HepG2 (cell line): Measurements from ENCODE around the gene DCP2. TPM values are rescaled to one million over a fixed set of nuclear protein-coding genes. Genes with fewer than 3 reads are reported as not detected.
A peak's percentile ranks its signal among the peaks of the same experiment; 100 is the strongest.

Experiments used
- DMAP1 ChIP-seq: IDR thresholded peaks from 2 replicates; pipeline ENCODE4 v1.6.1; 2016
- ETV5 ChIP-seq: IDR thresholded peaks from 2 replicates; pipeline ENCODE4 v1.6.1; 2018; ENCODE audit warnings: missing biosample characterization, missing genetic modification reagents, inconsistent platforms, borderline replicate concordance
- FOSL2 ChIP-seq: sonication (generic); formaldehyde crosslinking; IDR thresholded peaks from 2 replicates; pipeline ENCODE4 v1.4.0; 2020; ENCODE audit warnings: missing genetic modification reagents
- FOXA3 ChIP-seq: IDR thresholded peaks from 2 replicates; pipeline ENCODE4 v1.6.1; 2016; ENCODE audit warnings: missing genetic modification reagents, missing compliant biosample characterization
- FOXO1 ChIP-seq: sonication (generic); formaldehyde crosslinking; IDR thresholded peaks from 2 replicates; pipeline ENCODE4 v1.4.0; 2020; ENCODE audit warnings: missing genetic modification reagents
- GPN1 ChIP-seq: sonication (generic); formaldehyde crosslinking; IDR thresholded peaks from 2 replicates; pipeline ENCODE4 v1.5.1; 2020; ENCODE audit warnings: missing genetic modification reagents, borderline replicate concordance
- JUNB ChIP-seq: sonication (generic); formaldehyde crosslinking; IDR thresholded peaks from 2 replicates; pipeline ENCODE4 v1.8.0; 2022; ENCODE audit warnings: missing genetic modification reagents, mild to moderate bottlenecking, borderline replicate concordance
- KDM3A ChIP-seq: IDR thresholded peaks from 2 replicates; pipeline ENCODE4 v1.6.1; 2018; ENCODE audit warnings: low read depth, missing compliant biosample characterization
- KDM6A ChIP-seq: IDR thresholded peaks from 2 replicates; pipeline ENCODE4 v1.6.1; 2016; ENCODE audit warnings: low read depth
- KLF16 ChIP-seq, 2 experiments: sonication (generic) in 1 of 2; formaldehyde crosslinking in 1 of 2; IDR thresholded peaks; 2 replicates each; pipeline versions ENCODE4 v1.6.1 to v1.8.0; 2016 to 2023; ENCODE audit warnings: missing genetic modification reagents in 2 of 2, missing compliant biosample characterization in 1 of 2
- MED1 ChIP-seq: sonication (generic); formaldehyde crosslinking; IDR thresholded peaks from 2 replicates; pipeline ENCODE4 v1.4.0; 2020; ENCODE audit warnings: missing genetic modification reagents
- PLRG1 ChIP-seq: fragments of 450-650 bp; conservative IDR thresholded peaks from 2 replicates; pipeline ENCODE4 v1.6.1; 2016
- PRDM10 ChIP-seq: sonication (generic); formaldehyde crosslinking; IDR thresholded peaks from 2 replicates; pipeline ENCODE4 v1.4.0; 2020; ENCODE audit warnings: low read depth, missing genetic modification reagents
- SALL1 ChIP-seq: sonication (generic); formaldehyde crosslinking; IDR thresholded peaks from 2 replicates; pipeline ENCODE4 v1.8.0; 2022; ENCODE audit warnings: mild to moderate bottlenecking, missing genetic modification reagents
- SIX4 ChIP-seq: sonication (generic); formaldehyde crosslinking; IDR thresholded peaks from 2 replicates; pipeline ENCODE4 v1.4.0; 2020; ENCODE audit warnings: missing genetic modification reagents
- SOX13 ChIP-seq, 3 experiments: fragments of 450-650 bp in 1 of 3; sonication (generic) in 1 of 3; formaldehyde crosslinking in 1 of 3; IDR thresholded peaks in 2 of 3; conservative IDR thresholded peaks in 1 of 3; 2 replicates each; pipeline versions ENCODE4 v1.5.0 to v1.6.1; 2016 to 2020; ENCODE audit warnings: antibody characterized with exemption in 1 of 3, mild to moderate bottlenecking in 1 of 3, missing compliant biosample characterization in 1 of 3, missing genetic modification reagents in 1 of 3, moderate library complexity in 1 of 3
- SSRP1 ChIP-seq: IDR thresholded peaks from 2 replicates; pipeline ENCODE4 v1.6.1; 2016; ENCODE audit warnings: control low read depth
- SYNCRIP ChIP-seq: fragments of 200-400 bp; formaldehyde crosslinking; IDR thresholded peaks from 2 replicates; pipeline ENCODE4 v1.6.1; 2018; ENCODE audit warnings: mild to moderate bottlenecking, low read depth, low read length; ENCODE audit not compliant: insufficient read depth
- TAF1 ChIP-seq: sonication (generic); formaldehyde crosslinking; IDR thresholded peaks from 2 replicates; pipeline ENCODE4 v1.4.0; 2020; ENCODE audit warnings: missing genetic modification reagents
- TBX2 ChIP-seq: sonication (generic); formaldehyde crosslinking; IDR thresholded peaks from 2 replicates; pipeline ENCODE4 v1.5.0; 2020; ENCODE audit warnings: missing genetic modification reagents, mild to moderate bottlenecking, borderline replicate concordance
- TCF7L2 ChIP-seq: IDR thresholded peaks from 2 replicates; pipeline ENCODE4 v1.6.1; 2011; ENCODE audit warnings: mild to moderate bottlenecking, low read depth, low read length, moderate library complexity
- ZKSCAN8 ChIP-seq: IDR thresholded peaks from 2 replicates; pipeline ENCODE4 v1.6.1; 2016; ENCODE audit warnings: borderline replicate concordance, missing genetic modification reagents, missing compliant biosample characterization
- ZNF275 ChIP-seq: sonication (generic); formaldehyde crosslinking; IDR thresholded peaks from 2 replicates; pipeline ENCODE4 v1.8.0; 2022; ENCODE audit warnings: missing genetic modification reagents, mild to moderate bottlenecking, inconsistent platforms, borderline replicate concordance
- ZNF280B ChIP-seq: sonication (generic); formaldehyde crosslinking; IDR thresholded peaks from 2 replicates; pipeline ENCODE4 v1.5.0; 2020; ENCODE audit warnings: missing genetic modification reagents, mild to moderate bottlenecking, borderline replicate concordance
- polyA plus RNA-seq, 8 experiments: library from polyadenylated mRNA; depleted of rRNA in 3 of 8; stranded (reverse) in 7 of 8; unstranded in 1 of 8; fragments of >200 nt; fragmentation: Illumina TruSeq in 4 of 8; extraction: Trizol in 4 of 8; gene quantifications; 2 replicates each; pipeline versions ENCODE4 v1.2.1 to v1.2.3, GENCODE V29; 2011 to 2016; ENCODE audit warnings: low read depth in 4 of 8, missing spikeins in 1 of 8, mixed read lengths in 1 of 8; ENCODE audit not compliant: insufficient read depth in 1 of 8
- total RNA-seq, 5 experiments: library from RNA; depleted of rRNA; stranded (reverse); fragments of >200 nt; fragmentation: Illumina TruSeq; extraction: Trizol; gene quantifications; 2 replicates each; pipeline ENCODE4 v1.2.3, GENCODE V29; 2016; ENCODE audit warnings: low read depth in 1 of 5

DCP2 gene
- total and polyA plus RNA-seq, 2 of the 13 experiments (the other 11 are each of a cell fraction or from before 2014, with no cell fraction given), result 16.2 to 63.4 TPM

- TF ChIP-seq KDM6A (CRISPR knock-in tag) (peak; percentile 33; the same call in 1 of the 2 replicates), ETV5 (CRISPR knock-in tag) (peak; percentile 66; the same call in 1 of the 2 replicates), SYNCRIP (no peak), TCF7L2 (no peak), PLRG1 (no peak), JUNB (peak; percentile 19; the same call in 1 of the 2 replicates), SALL1 (CRISPR knock-in tag) (peak; percentile 37; the same call in 1 of the 2 replicates), FOXA3 (CRISPR knock-in tag) (peak; percentile 90), ZKSCAN8 (peak; percentile 58; the same call in 1 of the 2 replicates), TBX2 (CRISPR knock-in tag) (peak; percentile 31; the same call in 1 of the 2 replicates), ZNF275 (no peak), GPN1 (CRISPR knock-in tag) (no peak), KDM3A (CRISPR knock-in tag) (0 out of 2 replicates have a peak, but pooled peaks have one; percentile 55), KLF16 (CRISPR knock-in tag; IDR thresholded peaks at IDR 0.05) (peak in 1 of 2 experiments; percentile 54; a peak in 1 of 4 replicates), SSRP1 (CRISPR knock-in tag) (0 out of 2 replicates have a peak, but pooled peaks have one; percentile 21), SOX13 (IDR thresholded peaks at IDR 0.05) (0 out of 2 replicates have a peak, but pooled peaks have one; percentile 54), SOX13 (CRISPR knock-in tag; conservative IDR thresholded peaks at IDR 0.05 in 1 of 2, IDR thresholded peaks at IDR 0.05 in 1 of 2) (peak in 1 of 2 experiments; percentile 95; a peak in 2 of 4 replicates), PRDM10 (peak; percentile 83), DMAP1 (0 out of 2 replicates have a peak, but pooled peaks have one; percentile 45), FOXO1 (CRISPR knock-in tag) (peak; percentile 28; the same call in 1 of the 2 replicates), TAF1 (CRISPR knock-in tag) (no peak), ZNF280B (CRISPR knock-in tag) (no peak), SIX4 (CRISPR knock-in tag) (0 out of 2 replicates have a peak, but pooled peaks have one; percentile 16), FOSL2 (CRISPR knock-in tag) (peak; percentile 63), MED1 (peak; percentile 63; the same call in 1 of the 2 replicates)
Measured at GRCh38 chr5:112968411-112969106, 8.0 kb upstream of the DCP2 start (continued).
